Stomach (tissue), 9 donors: ENCODE measurements around the gene RERE. TPM values are rescaled to one million over a fixed set of nuclear protein-coding genes. Genes with fewer than 3 reads are reported as not detected.
"Not testable (repeated sequence)": the region's sequence is repeated elsewhere in the genome, so short reads cannot be mapped to it uniquely, and the experiment has no call there.

Source experiments
- DNase-seq, 2 donors: peaks; one replicate each; pipeline versions ENCODE4 v3.0.0 to v3.0.0-alpha.2; 2013 to 2019
- H3K27ac ChIP-seq, 5 donors: fragments of 200-600 bp in 4 of 5; sonication (generic) in 4 of 5; one replicate each; pipeline ENCODE4 v1.5.1; 2013 to 2019; ENCODE audit warnings: mild to moderate bottlenecking in 1 of 5, moderate library complexity in 1 of 5
- H3K27me3 ChIP-seq, 3 donors: fragments of 200-600 bp; sonication (generic); one replicate each; pipeline ENCODE4 v1.5.1; 2017 to 2019; ENCODE audit warnings: mixed run types in 1 of 3
- H3K36me3 ChIP-seq, 4 donors: fragments of 200-600 bp; sonication (generic); 1 replicate in 3 of 4; 2 replicates in 1 of 4; pipeline ENCODE4 v1.5.1; 2016 to 2019
- H3K4me1 ChIP-seq, 4 donors: fragments of 200-600 bp; sonication (generic); one replicate each; pipeline ENCODE4 v1.5.1; 2016 to 2019
- H3K4me3 ChIP-seq, 4 donors: fragments of 200-600 bp; sonication (generic) in 3 of 4; one replicate each; pipeline ENCODE4 v1.5.1; 2016 to 2019; ENCODE audit warnings: mild to moderate bottlenecking in 1 of 4
- H3K9me3 ChIP-seq, 4 donors: fragments of 200-600 bp; sonication (generic); one replicate each; pipeline ENCODE4 v1.5.1; 2016 to 2019
- CTCF ChIP-seq, 7 experiments: fragments of 450-650 bp in 4 of 7; fragments of 200-600 bp in 3 of 7; sonication (generic) in 3 of 7; IDR thresholded peaks; one replicate each; pipeline ENCODE4 v1.5.1; 2016 to 2019; ENCODE audit warnings: antibody characterized with exemption in 7 of 7, control low read depth in 2 of 7, mild to moderate bottlenecking in 1 of 7
- EP300 ChIP-seq: sonication (generic); formaldehyde crosslinking; IDR thresholded peaks from one replicate; pipeline ENCODE4 v1.6.1; 2017; ENCODE audit warnings: antibody characterized with exemption
- POLR2A ChIP-seq, 4 donors: fragments of 450-650 bp; IDR thresholded peaks; one replicate each; pipeline ENCODE4 v1.6.1; 2016; ENCODE audit warnings: antibody characterized with exemption in 4 of 4, control low read depth in 2 of 4, mild to moderate bottlenecking in 1 of 4, moderate library complexity in 1 of 4
- POLR2AphosphoS5 ChIP-seq, 3 donors: sonication (generic); formaldehyde crosslinking; IDR thresholded peaks; one replicate each; pipeline ENCODE4 v1.6.1; 2016; ENCODE audit warnings: antibody characterized with exemption in 3 of 3
- WGBS, 5 donors: extraction: QIAGEN DNeasy Blood & Tissue Kit in 3 of 5; methylation state at CpG; one replicate each; pipeline versions ENCODE4 v1.1.5 to v1.1.7; 2013 to 2018; 5-methylcytosine and 5-hydroxymethylcytosine counted together
- intact Hi-C: fragments of 100-400 bp; cut with DNase I; formaldehyde crosslinking; loops from one replicate; pipeline ENCODE4 v1.15.1; 2023; ENCODE audit warnings: low total_unique reads
- polyA plus RNA-seq, 3 donors: library from polyadenylated mRNA; stranded (reverse); fragments of 200-250 nt; gene quantifications; one replicate each; pipeline ENCODE4 v1.2.3, GENCODE V29; 2013
- total RNA-seq, 5 donors: library from RNA; depleted of rRNA; stranded (reverse); fragments of >200 nt; gene quantifications; one replicate each; pipeline versions ENCODE4 v1.1.0 to v1.2.3, GENCODE V29; 2014 to 2016
- donor health status: healthy with polysubstance abuse.
- donor health status: Bipolar disorder and iron deficiency.
- donor health status: healthy.

Gene RERE
- total and polyA plus RNA-seq, 8 donors: 15.6 to 198 (median 79.3) TPM

GRCh38 chr1:8382608-8383505 is 434.6 kb downstream of the RERE start:
- no peak overlapping the region for H3K4me3 ChIP-seq
- H3K27ac ChIP-seq: peak overlapping the region in 3 of 5 donors; percentile 5 to 60 (median 8)
- peaks cover 0 to 26% (median 22%) of the 10 kb centered on the region in 4 donors for H3K36me3 ChIP-seq
- H3K4me1 ChIP-seq: peaks cover 62 to 97% (median 80%) of the 10 kb centered on the region in 4 donors
- no peaks in the 10 kb centered on the region for H3K9me3 ChIP-seq
- intact Hi-C loops: no loop called here
- TF ChIP-seq CTCF (IDR thresholded peaks at IDR 0.05) (no peak), POLR2A (IDR thresholded peaks at IDR 0.05) (no peak), POLR2AphosphoS5 (IDR thresholded peaks at IDR 0.05) (no peak), EP300 (no peak)
- no peaks in the 10 kb centered on the region for H3K27me3 ChIP-seq
- 67 to 76% (median 73%) methylated on average over 15 of the region's 15 CpGs for WGBS, 5 donors
- no peak for DNase-seq

- TF ChIP-seq POLR2A (IDR thresholded peaks at IDR 0.05) (no peak), POLR2AphosphoS5 (IDR thresholded peaks at IDR 0.05) (no peak), CTCF (IDR thresholded peaks at IDR 0.05) (no peak)
- H3K4me3 ChIP-seq: no peak overlapping the region
- no peak for DNase-seq
- no peaks in the 10 kb centered on the region for H3K9me3 ChIP-seq
- peak overlapping the region in 3 of 5 donors; percentile 8 to 60 (median 21) for H3K27ac ChIP-seq
- 77 to 92% (median 89%) methylated on average over 9 of the region's 9 CpGs for WGBS, 5 donors
- H3K4me1 ChIP-seq: peaks cover 63 to 97% (median 84%) of the 10 kb centered on the region in 4 donors
- peaks cover 0 to 31% (median 23%) of the 10 kb centered on the region in 4 donors for H3K36me3 ChIP-seq
- no peaks in the 10 kb centered on the region for H3K27me3 ChIP-seq
- intact Hi-C loops: no loop called here
Measured at GRCh38 chr1:8382051-8382505, 435.4 kb downstream of the RERE start.

- H3K27me3 ChIP-seq: no peaks in the 10 kb centered on the region
- H3K4me3 ChIP-seq: no peak overlapping the region
- TF ChIP-seq POLR2A (IDR thresholded peaks at IDR 0.05) (no peak), POLR2AphosphoS5 (IDR thresholded peaks at IDR 0.05) (peak in 1 of 3 donors; percentile 7), CTCF (IDR thresholded peaks at IDR 0.05) (no peak)
- H3K4me1 ChIP-seq: peaks cover 64 to 97% (median 83%) of the 10 kb centered on the region in 4 donors
- intact Hi-C loops: no loop called here
- peak overlapping the region in 2 of 5 donors; percentile 21 to 60 for H3K27ac ChIP-seq
- no peaks in the 10 kb centered on the region for H3K9me3 ChIP-seq
- DNase-seq: no peak
- peaks cover 0 to 35% (median 23%) of the 10 kb centered on the region in 4 donors for H3K36me3 ChIP-seq
- 65 to 78% (median 77%) methylated on average over 8 of the region's 8 CpGs for WGBS, 5 donors
Measured at GRCh38 chr1:8381618-8382017, 435.8 kb downstream of the RERE start.

GRCh38 chr1:8380310-8380709 is 437.1 kb downstream of the RERE start:
- H3K27me3 ChIP-seq, H3K4me3 ChIP-seq, intact Hi-C loops, H3K9me3 ChIP-seq, DNase-seq: not testable (repeated sequence)
- H3K4me1 ChIP-seq: peaks cover 64 to 100% (median 88%) of the 10 kb centered on the region in 4 donors
- H3K27ac ChIP-seq: peak overlapping the region in 3 of 5 donors; percentile 62 to 81 (median 77)
- WGBS, 5 donors: 78 to 84% (median 81%) methylated on average over 6 of the region's 6 CpGs
- H3K36me3 ChIP-seq: peaks cover 0 to 35% (median 23%) of the 10 kb centered on the region in 4 donors
